Prostate gland (tissue), 2 donors: ENCODE data around the gene RHBDD1. TPM values are rescaled to one million over a fixed set of nuclear protein-coding genes. Genes with fewer than 3 reads are reported as not detected.

Experiments
- DNase-seq: peaks from one replicate; pipeline ENCODE4 v3.0.0-alpha.2; 2019; ENCODE audit warnings: low spot score
- H3K27ac ChIP-seq, 2 donors: fragments of 200-600 bp; sonication (generic); 2 replicates each; pipeline ENCODE4 v1.5.1; 2017 to 2019
- H3K27me3 ChIP-seq: fragments of 200-600 bp; sonication (generic); replicated peaks from 2 replicates; pipeline ENCODE4 v1.5.1; 2019; ENCODE audit not compliant: insufficient read depth
- H3K36me3 ChIP-seq, 2 donors: fragments of 200-600 bp; sonication (generic); 1 replicate in 1 of 2; 2 replicates in 1 of 2; pipeline versions ENCODE4 v1.5.1 to v1.8.1; 2017 to 2019
- H3K4me1 ChIP-seq: fragments of 200-600 bp; sonication (generic); replicated peaks from 2 replicates; pipeline ENCODE4 v1.5.1; 2019
- H3K4me3 ChIP-seq, 2 donors: fragments of 200-600 bp; sonication (generic); 2 replicates each; pipeline ENCODE4 v1.5.1; 2017 to 2019
- H3K9me3 ChIP-seq: fragments of 200-600 bp; sonication (generic); 2 replicates; pipeline ENCODE4 v1.5.1; 2017
- POLR2A ChIP-seq: fragments of 450-650 bp; IDR thresholded peaks from one replicate; pipeline ENCODE4 v1.6.1; 2016; ENCODE audit warnings: antibody characterized with exemption, mild to moderate bottlenecking
- POLR2AphosphoS5 ChIP-seq: sonication (generic); formaldehyde crosslinking; IDR thresholded peaks from one replicate; pipeline ENCODE4 v1.6.1; 2017; ENCODE audit warnings: antibody characterized with exemption
- WGBS: methylation state at CpG from one replicate; pipeline ENCODE4 v1.1.5; 2018; 5-methylcytosine and 5-hydroxymethylcytosine counted together
- intact Hi-C: fragments of 100-400 bp; cut with DNase I; formaldehyde crosslinking; loops from one replicate; pipeline ENCODE4 v1.14.2; 2022
- total RNA-seq, 2 donors: library from RNA; depleted of rRNA; stranded (reverse); fragments of >200 nt; gene quantifications; one replicate each; pipeline ENCODE4 v1.1.0, GENCODE V29; 2016
- TF ChIP-seq, protein P1 (sequence below), 4 experiments: fragments of 200-600 bp in 2 of 4; fragments of 450-650 bp in 2 of 4; sonication (generic) in 2 of 4; IDR thresholded peaks; 1 replicate in 3 of 4; 2 replicates in 1 of 4; pipeline ENCODE4 v1.5.1; 2016 to 2019; ENCODE audit warnings: antibody characterized with exemption in 4 of 4, mild to moderate bottlenecking in 2 of 4, moderate library complexity in 2 of 4

RHBDD1 gene
- total RNA-seq, 2 donors from 2014 or later, result 16.5 to 33.5 TPM

- Histone ChIP-seq H3K27ac (no peak overlapping the region), H3K9me3 (no peaks in the 10 kb centered on the region), H3K36me3 (no peaks in the 10 kb centered on the region), H3K27me3 (no peaks in the 10 kb centered on the region), H3K4me1 (no peaks in the 10 kb centered on the region), H3K4me3 (no peak overlapping the region)
- TF ChIP-seq, protein P1, sequence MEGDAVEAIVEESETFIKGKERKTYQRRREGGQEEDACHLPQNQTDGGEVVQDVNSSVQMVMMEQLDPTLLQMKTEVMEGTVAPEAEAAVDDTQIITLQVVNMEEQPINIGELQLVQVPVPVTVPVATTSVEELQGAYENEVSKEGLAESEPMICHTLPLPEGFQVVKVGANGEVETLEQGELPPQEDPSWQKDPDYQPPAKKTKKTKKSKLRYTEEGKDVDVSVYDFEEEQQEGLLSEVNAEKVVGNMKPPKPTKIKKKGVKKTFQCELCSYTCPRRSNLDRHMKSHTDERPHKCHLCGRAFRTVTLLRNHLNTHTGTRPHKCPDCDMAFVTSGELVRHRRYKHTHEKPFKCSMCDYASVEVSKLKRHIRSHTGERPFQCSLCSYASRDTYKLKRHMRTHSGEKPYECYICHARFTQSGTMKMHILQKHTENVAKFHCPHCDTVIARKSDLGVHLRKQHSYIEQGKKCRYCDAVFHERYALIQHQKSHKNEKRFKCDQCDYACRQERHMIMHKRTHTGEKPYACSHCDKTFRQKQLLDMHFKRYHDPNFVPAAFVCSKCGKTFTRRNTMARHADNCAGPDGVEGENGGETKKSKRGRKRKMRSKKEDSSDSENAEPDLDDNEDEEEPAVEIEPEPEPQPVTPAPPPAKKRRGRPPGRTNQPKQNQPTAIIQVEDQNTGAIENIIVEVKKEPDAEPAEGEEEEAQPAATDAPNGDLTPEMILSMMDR (IDR thresholded peaks at IDR 0.05), result no peak
- TF ChIP-seq POLR2AphosphoS5 (no peak), POLR2A (no peak)
- DNase-seq, result no peak
- 97% methylated on average over 6 of the region's 6 CpGs for WGBS
- intact Hi-C loops, result no loop called here
These were observed 68.7 kb downstream of the RHBDD1 start for GRCh38 chr2:226904592-226904991.

DNA sequence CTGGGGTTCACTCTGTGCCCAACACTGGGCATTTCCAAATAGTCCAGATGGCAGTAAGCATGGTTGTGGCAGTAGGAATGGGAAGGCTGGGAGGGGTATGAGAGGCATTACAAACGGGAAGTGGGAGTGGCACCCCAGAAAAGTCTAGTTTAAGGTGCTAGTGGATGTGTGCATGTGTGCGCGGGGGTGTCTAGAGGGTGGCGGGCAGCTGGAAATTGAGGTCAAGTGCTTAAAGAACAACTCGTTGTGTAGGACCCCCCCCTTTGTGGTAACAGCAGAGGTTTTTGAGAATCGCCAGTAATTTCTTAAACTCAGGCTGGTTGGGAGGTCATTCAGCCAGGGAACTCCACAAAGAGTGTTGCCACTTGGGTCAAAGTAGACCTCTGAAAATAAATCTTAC is 69.9 kb downstream of the RHBDD1 start:
- DNase-seq, result no peak
- TF ChIP-seq POLR2AphosphoS5 (no peak), POLR2A (no peak)
- TF ChIP-seq, protein P1 (IDR thresholded peaks at IDR 0.05), result no peak
- H3K9me3 ChIP-seq, result no peaks in the 10 kb centered on the region
- no peak overlapping the region for H3K27ac ChIP-seq
- H3K4me3 ChIP-seq, result no peak overlapping the region
- H3K27me3 ChIP-seq, result no peaks in the 10 kb centered on the region
- no peaks in the 10 kb centered on the region for H3K36me3 ChIP-seq
- H3K4me1 ChIP-seq, result no peaks in the 10 kb centered on the region
- intact Hi-C loops, result no loop called here
- 87% methylated on average over 6 of the region's 6 CpGs for WGBS

DNA sequence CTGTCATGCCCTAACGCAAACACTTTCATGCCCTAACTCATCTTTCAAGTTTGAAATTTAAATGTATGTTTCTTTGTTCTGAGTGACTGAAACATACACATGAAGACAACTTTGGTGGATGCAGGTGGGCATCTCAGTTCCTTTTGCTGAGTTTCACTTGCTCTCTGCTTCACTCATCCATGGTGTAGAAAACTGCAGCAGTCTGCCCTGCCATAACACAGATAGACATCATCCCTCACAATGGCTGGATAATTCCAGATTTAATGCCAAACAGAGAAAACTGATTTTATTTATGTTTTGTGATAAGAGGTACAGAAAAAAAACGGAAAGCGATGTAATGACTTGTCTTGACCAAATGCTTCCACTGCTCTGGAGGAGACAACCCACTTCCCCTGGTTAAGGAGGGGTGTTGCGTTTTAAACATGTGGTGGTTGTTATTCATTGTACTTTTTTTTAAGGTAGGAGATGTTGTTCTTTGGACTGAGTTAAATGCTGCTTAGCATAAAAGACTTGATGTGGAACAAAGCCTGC is 70.4 kb downstream of the RHBDD1 start:
- no peak for DNase-seq
- Histone ChIP-seq H3K36me3 (no peaks in the 10 kb centered on the region), H3K9me3 (no peaks in the 10 kb centered on the region), H3K27me3 (no peaks in the 10 kb centered on the region), H3K4me1 (no peaks in the 10 kb centered on the region), H3K27ac (no peak overlapping the region), H3K4me3 (no peak overlapping the region)
- TF ChIP-seq POLR2A, result no peak
- TF ChIP-seq POLR2AphosphoS5, result no peak
- TF ChIP-seq, protein P1 (IDR thresholded peaks at IDR 0.05), result no peak
- WGBS, result 86% methylated on average over 4 of the region's 4 CpGs
- intact Hi-C loops, result no loop called here

- H3K27me3 ChIP-seq, result no peaks in the 10 kb centered on the region
- TF ChIP-seq POLR2AphosphoS5 (no peak), POLR2A (no peak)
- TF ChIP-seq, protein P1 (IDR thresholded peaks at IDR 0.05), result no peak
- intact Hi-C loops, result no loop called here
- H3K27ac ChIP-seq, result no peak overlapping the region
- WGBS, result 64% methylated on average over 3 of the region's 3 CpGs
- no peaks in the 10 kb centered on the region for H3K4me1 ChIP-seq
- no peak for DNase-seq
- H3K9me3 ChIP-seq, result no peaks in the 10 kb centered on the region
- H3K4me3 ChIP-seq, result no peak overlapping the region
- H3K36me3 ChIP-seq, result no peaks in the 10 kb centered on the region
These were observed 73.3 kb downstream of the RHBDD1 start for GRCh38 chr2:226909126-226909525.

DNA sequence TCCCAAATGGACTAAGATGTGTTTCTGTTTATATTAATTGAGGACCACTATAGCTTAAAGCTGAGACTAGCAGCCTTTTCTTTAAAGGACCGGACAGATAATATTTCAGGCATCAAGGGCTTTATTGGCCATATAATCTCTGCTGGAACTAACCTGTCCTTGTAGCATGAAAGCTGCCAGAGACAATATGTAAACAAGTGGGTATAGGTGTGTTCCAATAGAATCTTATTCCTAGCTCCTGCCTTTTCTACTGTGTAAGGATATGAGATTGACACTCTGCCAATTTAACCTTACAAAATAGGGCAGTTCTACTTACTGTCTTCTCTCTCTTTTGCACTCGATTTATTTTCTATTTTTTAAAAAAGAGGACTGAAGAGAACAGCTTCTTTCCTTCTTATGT is 74.0 kb downstream of the RHBDD1 start:
- Histone ChIP-seq H3K4me3 (no peak overlapping the region), H3K4me1 (no peaks in the 10 kb centered on the region), H3K9me3 (no peaks in the 10 kb centered on the region), H3K27me3 (no peaks in the 10 kb centered on the region), H3K27ac (no peak overlapping the region), H3K36me3 (no peaks in the 10 kb centered on the region)
- WGBS, result 53% methylated on average over 2 of the region's 2 CpGs
- peak; percentile 11 for DNase-seq
- intact Hi-C loops, result no loop called here
- TF ChIP-seq POLR2A, result no peak
- peak; percentile 61 for TF ChIP-seq POLR2AphosphoS5
- TF ChIP-seq, protein P1 (IDR thresholded peaks at IDR 0.05), result no peak
